ENCODE results near the gene COG6.

GRCh38 chr13:39784347-39784746, 128.9 kb downstream of the COG6 start:
- TF ChIP-seq POLR2A (IDR thresholded peaks at IDR 0.05; ENCODE audit: low read depth) (no peak), CTCF (IDR thresholded peaks at IDR 0.05) (no peak), POLR2AphosphoS5 (IDR thresholded peaks at IDR 0.05) (no peak)

Data from esophagus muscularis mucosa (tissue), 3 donors.